GM18498 (cell line): ENCODE results near the gene UQCR11.
"Not testable (repeated sequence)": the region's sequence is repeated elsewhere in the genome, so short reads cannot be mapped to it uniquely, and the experiment has no call there.

ENCODE experiments used
- ATAC-seq: cut with Tn5 transposase; IDR thresholded peaks from one replicate; pipeline ENCODE4 v1.9.1; 2021; ENCODE audit warnings: mild to moderate bottlenecking, moderate library complexity; ENCODE audit not compliant: unreplicated experiment

Gene UQCR11

GRCh38 chr19:1605236-1606137 is at the start of gene UQCR11:
Gene UQCR11, minus strand, starts transcription at chr19:1605462. Its CDS starts 53 bp downstream, at chr19:1605409.
- ATAC-seq: peak; percentile 85

- ATAC-seq: no peak
Observed at GRCh38 chr19:1654178-1654792, 49.0 kb upstream of the UQCR11 start.

GRCh38 chr19:1653300-1653628 is 48.0 kb upstream of the UQCR11 start:
- ATAC-seq: no peak

- peak; percentile 72 for ATAC-seq
Observed at GRCh38 chr19:1652471-1653299, 47.4 kb upstream of the UQCR11 start, which contains the start of gene TCF3. Gene TCF3, minus strand, starts transcription at chr19:1652615. Its CDS starts 2,367 bp downstream, at chr19:1650248.

- ATAC-seq: no peak
Observed at GRCh38 chr19:1651568-1652291, 46.5 kb upstream of the UQCR11 start.

DNA sequence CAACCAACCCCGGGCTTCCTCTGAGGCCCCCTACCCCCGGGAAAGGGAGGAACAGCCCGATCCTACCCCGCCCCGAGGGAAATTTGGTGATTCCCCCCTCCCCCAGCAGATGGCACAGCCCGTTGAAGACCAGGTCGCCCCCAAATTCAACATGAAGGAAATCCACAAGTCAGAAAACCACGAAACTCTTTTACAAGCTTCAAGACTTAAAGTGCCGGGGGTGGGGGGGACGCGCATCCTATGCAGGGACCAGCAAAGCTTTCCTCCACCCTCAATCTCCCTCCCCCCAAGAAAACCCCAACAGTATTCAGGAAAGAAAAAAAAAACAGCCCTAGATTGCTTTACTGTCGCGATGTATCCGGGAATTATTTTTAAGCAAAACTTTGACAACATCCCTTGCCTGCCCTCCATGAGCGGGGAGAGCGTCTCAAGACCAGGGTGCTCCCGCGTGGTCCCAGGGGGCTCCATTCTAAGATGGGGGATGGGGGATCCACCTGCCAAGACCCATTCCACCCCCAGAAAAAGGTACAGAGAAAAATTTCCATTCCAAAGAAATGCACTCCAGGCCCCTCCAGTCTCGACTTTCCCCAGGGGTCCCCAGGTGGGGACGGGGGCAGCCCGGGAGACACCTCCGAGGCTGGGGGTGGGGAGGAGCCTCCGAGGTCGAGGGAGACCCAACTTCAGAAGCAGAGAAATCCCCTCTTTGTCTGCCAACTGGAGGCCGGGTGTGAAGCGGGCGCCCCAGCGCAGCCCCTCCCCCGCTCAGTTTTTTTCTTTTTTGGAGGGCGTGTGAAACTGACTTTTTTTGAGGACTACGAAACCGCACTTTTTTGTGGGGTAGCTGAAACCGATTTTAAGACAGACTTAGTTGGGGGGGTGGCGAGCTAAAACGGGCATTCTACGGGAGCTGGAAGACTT is 45.6 kb upstream of the UQCR11 start:
- ATAC-seq: no peak

DNA sequence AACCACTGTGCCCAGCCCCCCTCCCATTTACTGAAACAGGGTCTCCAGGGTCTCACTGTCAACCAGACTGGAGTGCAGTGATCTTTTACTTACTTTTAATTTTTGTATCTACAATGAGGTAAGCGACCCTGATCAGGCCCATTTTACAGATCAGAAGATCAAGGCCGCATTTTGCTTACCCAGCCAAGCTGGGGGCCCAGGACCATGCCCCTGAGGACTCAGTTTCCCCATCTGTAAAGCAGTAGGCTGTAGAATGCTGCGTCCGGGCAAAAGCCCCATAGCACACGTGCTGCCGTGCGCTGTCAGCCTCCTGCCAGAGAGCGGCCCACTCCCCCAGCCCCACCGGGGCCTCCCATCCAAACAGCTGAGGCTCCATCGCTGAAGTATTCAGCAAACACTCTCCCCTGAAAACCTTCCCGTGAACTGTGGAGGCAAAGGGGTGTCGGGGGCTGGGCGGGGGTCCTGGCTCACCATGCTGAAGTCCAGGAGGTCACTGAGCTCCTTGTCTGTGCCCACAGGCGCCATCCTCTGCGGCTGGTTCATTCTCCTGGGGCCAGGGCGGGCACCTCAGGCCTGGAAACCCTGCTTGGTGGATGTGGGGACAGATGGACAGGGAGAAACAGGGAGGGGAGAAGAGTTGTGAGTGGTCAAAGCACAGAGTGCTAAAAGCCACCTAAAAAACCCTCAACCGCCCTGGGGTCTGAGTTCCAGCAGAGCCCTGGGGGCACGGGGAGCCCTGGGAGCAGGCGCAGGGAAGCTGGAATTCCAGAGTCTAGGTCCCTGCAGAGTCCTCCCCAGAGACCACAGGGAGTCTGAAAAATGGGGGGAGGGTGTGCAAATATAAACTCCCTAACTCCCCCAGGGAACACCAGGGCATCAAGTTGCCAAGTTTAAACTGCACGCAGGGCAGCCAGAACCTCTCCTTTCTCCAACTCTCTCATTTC is 44.7 kb upstream of the UQCR11 start:
- ATAC-seq: no peak

DNA sequence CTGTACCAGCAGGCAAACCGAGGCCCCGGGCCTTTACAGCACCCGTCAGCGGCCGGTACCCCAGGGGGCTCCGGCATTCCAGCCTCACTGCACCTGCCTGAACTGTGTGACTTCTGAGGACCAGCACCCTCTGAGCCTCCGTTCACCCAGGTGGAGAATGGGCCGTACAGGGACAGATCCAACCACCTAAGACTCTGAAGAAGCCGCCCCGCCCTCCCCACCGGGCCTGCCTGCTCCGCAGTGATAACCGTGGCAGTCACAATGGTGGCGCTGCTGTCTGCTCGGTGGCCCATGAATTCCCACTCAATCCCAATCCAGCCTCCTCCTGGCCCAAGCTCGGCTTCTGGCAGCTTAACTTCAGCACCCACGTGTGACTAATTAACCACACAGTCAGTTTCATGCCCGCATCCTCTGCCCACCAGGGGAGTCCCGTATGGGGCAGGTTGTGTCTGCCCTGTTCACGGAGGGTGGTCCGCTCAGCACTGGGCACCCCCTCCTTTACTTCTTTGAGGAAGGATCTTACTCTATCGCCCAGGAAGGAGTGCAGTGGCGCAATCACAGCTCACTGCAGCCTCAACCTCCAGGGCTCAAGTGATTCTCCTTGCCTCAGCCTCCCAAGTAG is 43.8 kb upstream of the UQCR11 start:
- ATAC-seq: no peak

- ATAC-seq: no peak
Observed at GRCh38 chr19:1648459-1648849, 43.2 kb upstream of the UQCR11 start.

DNA sequence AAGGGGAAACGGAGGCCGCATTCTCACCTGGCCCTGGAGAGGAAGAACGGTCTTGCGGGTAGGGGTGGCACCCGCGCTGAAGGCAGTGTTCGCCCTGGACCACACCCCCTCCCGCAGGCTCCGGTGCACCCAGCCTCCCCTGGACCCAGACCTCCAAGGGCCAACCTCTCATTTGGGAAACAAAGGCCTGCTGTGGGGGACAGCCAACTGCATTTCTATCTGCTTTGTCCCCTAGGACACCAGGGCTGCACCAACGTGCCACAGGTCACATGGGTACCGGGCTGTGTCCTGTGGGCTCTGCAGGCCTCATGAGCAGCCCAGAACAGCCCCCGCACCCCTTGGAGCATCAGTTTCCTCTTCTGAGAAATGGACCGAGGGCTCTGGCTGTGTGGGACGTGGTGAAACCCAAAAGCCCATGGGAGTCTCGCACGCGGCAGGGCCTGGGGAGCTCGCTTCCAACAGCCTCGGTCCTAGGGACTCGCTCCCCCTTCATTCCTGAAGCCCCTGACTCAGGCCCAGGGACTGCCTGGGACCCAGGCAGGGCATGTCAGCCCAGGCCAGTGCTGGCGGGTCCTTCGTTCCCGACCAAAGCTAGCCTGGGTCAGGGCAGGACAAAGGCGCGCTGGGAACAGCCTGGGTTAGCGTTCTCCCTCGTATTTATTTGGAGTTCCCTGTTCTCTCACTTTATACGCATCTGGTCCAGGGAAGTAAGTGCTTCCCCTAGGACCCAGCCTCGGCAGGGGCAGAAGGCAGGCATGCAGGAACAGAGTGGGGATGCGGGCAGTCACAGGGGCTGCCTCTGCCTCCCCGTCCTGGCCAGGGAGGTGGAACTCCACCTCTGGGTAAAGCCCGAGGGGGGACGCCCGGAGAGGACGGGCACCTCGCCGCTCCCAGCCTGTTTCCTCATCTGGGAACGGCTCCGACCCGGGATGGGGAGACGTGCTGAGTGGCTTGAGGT is 42.5 kb upstream of the UQCR11 start:
- no peak for ATAC-seq

DNA sequence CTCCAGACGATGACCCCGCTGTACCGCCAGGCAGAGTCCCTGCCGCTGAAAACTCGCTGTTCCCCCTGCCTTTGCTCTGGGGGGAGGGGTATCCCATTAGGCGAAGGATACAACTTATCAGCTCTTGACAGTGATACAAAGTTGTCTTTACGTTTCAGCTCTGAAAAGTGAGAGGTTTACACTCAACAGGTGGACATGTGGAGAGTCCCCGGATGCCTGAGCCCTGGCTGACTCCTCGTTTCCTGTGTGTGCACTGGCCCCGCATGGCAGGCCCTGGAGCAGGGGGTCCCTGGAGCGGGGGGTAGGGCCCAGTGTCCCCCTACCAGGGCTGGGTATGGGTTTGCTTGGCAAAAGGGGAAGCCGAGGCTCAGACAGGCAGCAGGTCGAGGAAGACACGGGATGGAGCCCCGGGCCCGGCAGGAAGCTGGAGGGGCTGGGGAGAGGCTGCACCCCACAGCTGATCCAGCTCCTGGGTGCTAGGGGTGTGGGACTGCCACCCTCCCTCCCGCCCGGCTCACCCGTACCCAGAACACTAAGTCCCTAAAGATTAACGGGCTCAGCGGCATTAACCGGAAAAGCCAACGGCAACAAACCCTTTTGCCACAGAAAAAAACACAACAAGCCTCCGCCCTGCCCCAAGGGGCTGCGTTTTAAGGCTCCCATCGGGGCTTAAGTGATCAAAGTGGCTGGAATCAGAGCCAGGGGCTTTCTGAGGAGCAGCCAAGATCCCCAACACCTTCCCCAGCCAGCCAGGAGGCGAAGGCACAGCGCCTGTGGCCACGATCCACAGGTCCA is 41.6 kb upstream of the UQCR11 start:
- no peak for ATAC-seq

GRCh38 chr19:1646149-1646548 is 40.9 kb upstream of the UQCR11 start:
- ATAC-seq: no peak

DNA sequence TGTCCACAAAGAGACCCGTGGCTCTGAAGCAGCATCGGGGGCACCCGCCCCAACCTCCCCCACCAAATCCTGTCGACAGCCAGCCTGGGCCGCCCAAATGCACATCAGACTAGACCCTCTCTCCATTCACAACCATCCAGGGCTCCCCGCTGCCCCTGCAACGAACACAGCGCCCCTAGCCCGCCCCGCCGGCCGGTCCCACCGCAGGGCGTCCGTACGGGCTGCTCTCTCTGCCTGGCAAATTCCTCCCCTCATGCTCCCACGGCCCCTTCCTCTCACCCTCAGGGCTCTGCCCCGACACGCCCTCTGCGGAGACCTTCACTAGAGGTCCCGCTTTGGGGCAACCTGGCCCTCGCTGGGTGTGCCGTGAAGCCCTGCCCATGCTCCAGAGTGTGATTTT is 40.0 kb upstream of the UQCR11 start:
- no peak for ATAC-seq

- ATAC-seq: no peak
Observed at GRCh38 chr19:1644070-1644469, 38.8 kb upstream of the UQCR11 start.

- ATAC-seq: not testable (repeated sequence)
Observed at GRCh38 chr19:1640893-1641448, 35.7 kb upstream of the UQCR11 start.
